GM19372 (cell line): ENCODE measurements around the gene KRT4.

ENCODE experiments used
- ATAC-seq: cut with Tn5 transposase; IDR thresholded peaks from one replicate; pipeline ENCODE4 v1.9.1; 2021; ENCODE audit warnings: mild to moderate bottlenecking, low read depth, moderate library complexity; ENCODE audit not compliant: unreplicated experiment

The KRT4 gene

DNA sequence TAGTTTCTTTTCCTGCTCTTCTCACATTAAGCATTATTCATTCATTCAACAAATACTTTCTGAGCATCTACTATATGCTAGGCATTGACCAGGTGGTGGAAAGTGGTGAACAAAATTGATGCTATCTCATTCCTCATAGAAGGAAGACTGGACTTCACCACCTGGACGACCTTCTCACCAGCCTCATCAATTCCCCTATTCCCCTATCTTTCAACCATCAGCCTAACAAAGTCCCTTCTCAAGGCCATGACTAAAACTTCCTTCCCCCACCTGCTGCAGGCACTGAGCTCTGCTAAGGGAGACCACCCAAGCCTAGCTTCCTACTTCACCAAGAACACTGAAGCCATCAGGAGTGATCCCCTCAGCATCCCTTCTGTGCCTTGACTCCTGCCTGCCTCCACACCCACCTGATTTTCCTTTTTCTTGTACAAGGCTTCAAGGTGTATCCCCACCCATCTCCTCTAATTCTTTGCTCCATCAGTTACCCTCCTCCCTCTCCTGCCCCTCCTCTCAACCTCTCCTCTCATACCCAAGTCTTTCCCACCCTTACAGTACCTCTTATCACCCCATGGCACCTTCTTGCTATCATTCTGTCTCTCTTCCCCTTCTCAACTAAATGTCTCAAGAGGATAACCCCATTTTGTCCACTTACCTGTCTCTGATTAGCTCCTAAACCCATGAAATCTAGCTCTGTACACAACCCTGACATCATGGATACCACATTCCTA is 56.3 kb downstream of the KRT4 start:
- no peak for ATAC-seq
